Activated T-cell treated with anti-CD3 and anti-CD28 coated beads, Interleukin-2, amount 50 U/mL, for 24 hours (primary cell): Measurements from ENCODE around the gene TMEM217.

Experiments used
- DNase-seq: peaks from one replicate; pipeline ENCODE4 v3.0.0-alpha.2; 2020
- H3K27ac Mint-ChIP-seq: 2 replicates; pipeline ENCODE4 v1.8.0; 2020; ENCODE audit warnings: mild to moderate bottlenecking, mixed read lengths
- H3K27me3 Mint-ChIP-seq: 2 replicates; pipeline ENCODE4 v1.8.0; 2020; ENCODE audit warnings: mixed read lengths
- H3K36me3 Mint-ChIP-seq: 2 replicates; pipeline ENCODE4 v1.8.0; 2020; ENCODE audit warnings: low read depth, mixed read lengths
- H3K4me1 Mint-ChIP-seq: 2 replicates; pipeline ENCODE4 v1.8.0; 2020; ENCODE audit warnings: low read depth, mixed read lengths
- H3K4me3 Mint-ChIP-seq: 2 replicates; pipeline ENCODE4 v1.8.0; 2020; ENCODE audit warnings: mild to moderate bottlenecking, moderate library complexity, mixed read lengths
- H3K9me3 Mint-ChIP-seq: 2 replicates; pipeline ENCODE4 v1.8.0; 2020; ENCODE audit warnings: mixed read lengths

The TMEM217 gene

DNA sequence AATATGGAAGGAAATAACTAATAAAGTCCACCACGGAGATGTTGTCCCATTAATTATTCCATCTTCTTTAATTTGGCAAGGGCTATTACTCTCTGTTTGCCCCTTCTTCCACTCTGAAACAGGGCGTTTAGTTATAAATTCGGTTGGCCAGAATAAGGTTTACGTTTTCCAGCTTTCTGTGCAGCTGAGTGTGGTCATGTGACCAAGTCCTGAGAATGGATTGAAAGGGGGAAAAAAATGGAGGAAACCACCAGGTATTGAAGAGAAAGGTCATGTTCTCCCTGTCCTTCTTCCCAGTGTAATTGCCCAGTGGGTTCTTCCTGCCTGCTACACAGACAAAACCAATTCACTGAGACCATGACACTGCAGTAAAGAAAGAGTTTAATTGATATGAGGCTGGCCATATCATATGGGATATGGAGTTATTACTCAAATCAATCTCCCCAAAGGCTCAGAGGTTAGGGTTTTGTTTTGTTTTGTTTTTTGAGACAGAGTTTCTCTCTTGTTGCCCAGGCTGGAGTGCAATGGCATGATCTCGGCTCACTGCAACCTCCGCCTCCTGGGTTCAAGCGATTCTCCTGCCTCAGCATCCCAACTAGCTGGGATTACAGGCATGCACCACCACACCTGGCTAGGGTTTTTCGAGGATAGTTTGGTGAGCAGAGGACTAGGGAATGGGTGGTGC lies 14.7 kb downstream of the TMEM217 start:
- no peak overlapping the region for H3K4me3 Mint-ChIP-seq
- H3K27ac Mint-ChIP-seq, result no peak overlapping the region
- H3K4me1 Mint-ChIP-seq, result peaks cover 37% of the 10 kb centered on the region
- DNase-seq, result no peak
- H3K9me3 Mint-ChIP-seq, result no peaks in the 10 kb centered on the region
- no peaks in the 10 kb centered on the region for H3K27me3 Mint-ChIP-seq
- no peaks in the 10 kb centered on the region for H3K36me3 Mint-ChIP-seq

DNA sequence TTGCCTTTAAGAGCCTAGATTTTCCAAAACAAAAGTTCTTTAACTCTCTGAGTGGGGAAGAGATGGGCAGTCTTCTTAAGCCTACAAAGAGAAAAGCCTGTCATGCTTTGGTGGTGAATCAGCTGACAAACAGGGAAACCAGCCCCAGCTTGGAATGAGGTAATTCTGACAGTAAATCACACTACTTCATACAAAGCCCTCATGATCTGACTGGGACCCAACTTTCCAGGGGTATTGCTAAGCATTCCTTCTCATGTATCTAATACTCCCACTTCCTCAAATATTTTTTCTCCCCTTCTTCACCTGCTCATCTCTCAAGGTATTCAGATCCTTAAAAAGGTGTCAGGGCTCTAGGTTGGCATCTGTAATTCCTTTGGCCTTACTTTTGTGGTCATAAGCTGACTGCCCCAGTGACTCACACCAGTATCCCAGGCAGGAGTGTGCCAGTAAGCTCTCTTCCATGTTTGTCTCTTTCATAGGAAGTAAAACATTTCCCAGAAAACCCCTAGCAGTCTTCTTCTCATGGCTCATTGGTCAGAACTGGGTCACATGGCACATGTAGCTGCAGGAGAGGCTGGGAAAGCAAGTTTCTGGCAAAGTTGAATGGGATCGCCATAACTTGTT lies 15.4 kb downstream of the TMEM217 start:
- Mint-ChIP-seq H3K27me3 (no peaks in the 10 kb centered on the region), H3K27ac (peak overlapping the region; percentile 42), H3K4me3 (no peak overlapping the region), H3K9me3 (no peaks in the 10 kb centered on the region), H3K36me3 (no peaks in the 10 kb centered on the region), H3K4me1 (peaks cover 41% of the 10 kb centered on the region)
- DNase-seq, result no peak

GRCh38 chr6:37241775-37242428 lies 16.0 kb downstream of the TMEM217 start:
- peaks cover 47% of the 10 kb centered on the region for H3K4me1 Mint-ChIP-seq
- no peaks in the 10 kb centered on the region for H3K9me3 Mint-ChIP-seq
- no peak overlapping the region for H3K27ac Mint-ChIP-seq
- no peaks in the 10 kb centered on the region for H3K27me3 Mint-ChIP-seq
- no peak overlapping the region for H3K4me3 Mint-ChIP-seq
- H3K36me3 Mint-ChIP-seq, result no peaks in the 10 kb centered on the region
- DNase-seq, result no peak

GRCh38 chr6:37241131-37241530 lies 16.8 kb downstream of the TMEM217 start:
- Mint-ChIP-seq H3K27ac (peak overlapping the region; percentile 77), H3K4me1 (peaks cover 50% of the 10 kb centered on the region), H3K4me3 (no peak overlapping the region), H3K9me3 (no peaks in the 10 kb centered on the region), H3K27me3 (no peaks in the 10 kb centered on the region), H3K36me3 (no peaks in the 10 kb centered on the region)
- DNase-seq, result no peak

- peak overlapping the region; percentile 95 for H3K27ac Mint-ChIP-seq
- no peaks in the 10 kb centered on the region for H3K27me3 Mint-ChIP-seq
- no peaks in the 10 kb centered on the region for H3K36me3 Mint-ChIP-seq
- H3K4me3 Mint-ChIP-seq, result peak overlapping the region; percentile 35
- H3K4me1 Mint-ChIP-seq, result peaks cover 50% of the 10 kb centered on the region
- H3K9me3 Mint-ChIP-seq, result no peaks in the 10 kb centered on the region
- DNase-seq, result peak; percentile 81
Observed at GRCh38 chr6:37239950-37240713, 17.8 kb downstream of the TMEM217 start.

DNA sequence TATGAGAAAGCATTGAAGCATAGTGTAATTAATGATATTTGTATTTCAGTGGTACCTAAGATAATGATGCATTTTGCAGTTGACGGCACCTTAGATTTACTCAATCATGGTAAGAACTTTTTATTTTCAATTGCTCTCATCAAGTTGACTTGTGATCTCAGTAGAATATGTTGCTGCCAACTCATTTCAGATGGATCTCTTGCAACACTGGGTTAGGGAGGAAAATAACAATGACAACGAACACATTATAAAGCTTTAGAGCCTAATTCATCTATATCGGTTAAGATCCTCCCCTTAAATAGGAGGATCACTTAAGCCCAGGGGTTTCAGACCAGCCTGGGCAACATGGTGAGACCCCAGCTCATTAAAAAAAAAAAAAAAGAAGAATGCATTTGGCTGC lies 18.4 kb downstream of the TMEM217 start:
- DNase-seq, result no peak
- Mint-ChIP-seq H3K27me3 (no peaks in the 10 kb centered on the region), H3K36me3 (no peaks in the 10 kb centered on the region), H3K4me3 (peak overlapping the region; percentile 35), H3K27ac (peak overlapping the region; percentile 95), H3K4me1 (peaks cover 50% of the 10 kb centered on the region), H3K9me3 (no peaks in the 10 kb centered on the region)

DNA sequence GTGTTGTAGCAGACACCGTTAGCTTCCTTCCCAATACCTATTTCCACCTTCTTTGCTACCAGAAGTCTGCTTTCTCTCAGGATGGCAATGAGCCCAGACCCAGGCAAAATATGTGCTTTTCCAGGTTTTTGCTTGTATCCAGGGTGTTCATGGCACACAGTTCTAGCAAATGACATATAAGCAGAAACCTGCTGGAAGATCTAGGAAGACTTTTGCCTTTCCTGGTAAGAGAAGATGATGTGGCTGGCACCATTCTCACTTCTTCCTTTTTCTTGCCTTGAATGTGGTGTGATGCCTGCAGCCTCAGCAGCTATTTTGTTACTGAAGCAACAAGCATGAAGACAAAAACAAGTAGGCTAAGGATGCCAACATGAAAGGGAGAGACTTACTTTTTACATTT lies 19.6 kb downstream of the TMEM217 start:
- H3K4me3 Mint-ChIP-seq, result no peak overlapping the region
- DNase-seq, result no peak
- H3K9me3 Mint-ChIP-seq, result no peaks in the 10 kb centered on the region
- peaks cover 50% of the 10 kb centered on the region for H3K4me1 Mint-ChIP-seq
- no peaks in the 10 kb centered on the region for H3K27me3 Mint-ChIP-seq
- no peaks in the 10 kb centered on the region for H3K36me3 Mint-ChIP-seq
- no peak overlapping the region for H3K27ac Mint-ChIP-seq

- Mint-ChIP-seq H3K9me3 (no peaks in the 10 kb centered on the region), H3K4me1 (peaks cover 48% of the 10 kb centered on the region), H3K27me3 (no peaks in the 10 kb centered on the region), H3K36me3 (no peaks in the 10 kb centered on the region), H3K4me3 (no peak overlapping the region), H3K27ac (no peak overlapping the region)
- no peak for DNase-seq
Observed at GRCh38 chr6:37237789-37238188, 20.2 kb downstream of the TMEM217 start.

- H3K27ac Mint-ChIP-seq, result no peak overlapping the region
- peaks cover 39% of the 10 kb centered on the region for H3K4me1 Mint-ChIP-seq
- H3K9me3 Mint-ChIP-seq, result no peaks in the 10 kb centered on the region
- H3K4me3 Mint-ChIP-seq, result no peak overlapping the region
- H3K27me3 Mint-ChIP-seq, result no peaks in the 10 kb centered on the region
- no peak for DNase-seq
- H3K36me3 Mint-ChIP-seq, result no peaks in the 10 kb centered on the region
Observed at GRCh38 chr6:37236921-37237320, 21.0 kb downstream of the TMEM217 start.

GRCh38 chr6:37233541-37233940 lies 24.4 kb downstream of the TMEM217 start:
- no peak for DNase-seq
- Mint-ChIP-seq H3K9me3 (no peaks in the 10 kb centered on the region), H3K27ac (no peak overlapping the region), H3K36me3 (no peaks in the 10 kb centered on the region), H3K4me3 (no peak overlapping the region), H3K27me3 (no peaks in the 10 kb centered on the region), H3K4me1 (peaks cover 26% of the 10 kb centered on the region)

DNA sequence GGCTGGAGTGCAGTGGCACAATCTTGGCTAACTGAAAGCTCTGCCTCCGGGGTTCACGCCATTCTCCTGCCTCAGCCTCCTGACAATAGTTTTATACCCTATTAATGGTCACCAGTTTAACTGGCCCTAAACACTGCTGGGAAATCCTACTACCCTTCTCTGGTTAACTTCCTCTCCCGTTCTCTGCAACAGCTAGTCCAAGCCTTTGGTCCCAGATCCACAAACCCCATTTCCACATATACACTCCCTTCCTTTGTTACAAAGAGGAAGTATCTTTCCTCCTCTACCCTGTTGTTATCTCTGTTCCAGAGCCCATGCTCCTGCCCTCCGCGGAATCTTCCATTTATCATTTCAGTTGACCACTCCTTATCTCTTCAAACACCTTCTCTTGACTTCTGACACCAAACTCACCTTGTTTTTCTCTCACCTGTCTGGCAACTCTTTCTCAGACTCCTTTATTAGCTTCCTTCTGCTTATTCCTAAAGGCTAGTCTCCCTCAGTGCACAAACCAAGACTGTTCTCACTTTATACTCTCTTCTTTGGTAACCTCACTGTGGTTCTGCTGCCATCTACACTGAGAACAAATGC lies 25.4 kb downstream of the TMEM217 start:
- Mint-ChIP-seq H3K36me3 (no peaks in the 10 kb centered on the region), H3K9me3 (no peaks in the 10 kb centered on the region), H3K4me1 (peaks cover 19% of the 10 kb centered on the region), H3K27ac (no peak overlapping the region), H3K27me3 (no peaks in the 10 kb centered on the region), H3K4me3 (no peak overlapping the region)
- no peak for DNase-seq

GRCh38 chr6:37230104-37230503 lies 27.8 kb downstream of the TMEM217 start:
- no peaks in the 10 kb centered on the region for H3K9me3 Mint-ChIP-seq
- H3K27ac Mint-ChIP-seq, result no peak overlapping the region
- no peak for DNase-seq
- H3K27me3 Mint-ChIP-seq, result no peaks in the 10 kb centered on the region
- H3K4me1 Mint-ChIP-seq, result peaks cover 10% of the 10 kb centered on the region
- no peaks in the 10 kb centered on the region for H3K36me3 Mint-ChIP-seq
- H3K4me3 Mint-ChIP-seq, result no peak overlapping the region

- no peak for DNase-seq
- no peak overlapping the region for H3K27ac Mint-ChIP-seq
Observed at GRCh38 chr6:37225350-37226169, 32.4 kb downstream of the TMEM217 start.

GRCh38 chr6:37222992-37223391 lies 35.0 kb downstream of the TMEM217 start:
- DNase-seq, result no peak

More at GRCh38 chr6:37225350-37226169, 32.4 kb downstream of the TMEM217 start:
- Mint-ChIP-seq H3K9me3 (no peaks in the 10 kb centered on the region), H3K27me3 (no peaks in the 10 kb centered on the region), H3K4me1 (peaks cover 27% of the 10 kb centered on the region), H3K4me3 (no peak overlapping the region), H3K36me3 (no peaks in the 10 kb centered on the region)

More at GRCh38 chr6:37222992-37223391, 35.0 kb downstream of the TMEM217 start:
- Mint-ChIP-seq H3K27ac (no peak overlapping the region), H3K9me3 (no peaks in the 10 kb centered on the region), H3K27me3 (no peaks in the 10 kb centered on the region), H3K4me3 (peak overlapping the region; percentile 78), H3K4me1 (peaks cover 17% of the 10 kb centered on the region), H3K36me3 (no peaks in the 10 kb centered on the region)
